IPS-11a (cell line): ENCODE results near the gene GRN.
"Not testable (repeated sequence)": the region's sequence is repeated elsewhere in the genome, so short reads cannot be mapped to it uniquely, and the experiment has no call there.

Experiments used
- H3K4me3 ChIP-seq: one replicate; pipeline ENCODE4 v1.5.1; 2013; ENCODE audit warnings: low read depth, low read length, control low read depth

GRN gene

GRCh38 chr17:44381810-44382305 is 36.8 kb downstream of the GRN start:
- H3K4me3 ChIP-seq: no peak overlapping the region

GRCh38 chr17:44382917-44383316 is 37.8 kb downstream of the GRN start:
- no peak overlapping the region for H3K4me3 ChIP-seq

- no peak overlapping the region for H3K4me3 ChIP-seq
Observed at GRCh38 chr17:44383363-44383762, 38.3 kb downstream of the GRN start.

- H3K4me3 ChIP-seq: no peak overlapping the region
Observed at GRCh38 chr17:44383861-44384260, 38.8 kb downstream of the GRN start.

- peak overlapping the region; percentile 37 for H3K4me3 ChIP-seq
Observed at GRCh38 chr17:44384281-44384822, 39.2 kb downstream of the GRN start.

GRCh38 chr17:44384823-44385286 is 39.8 kb downstream of the GRN start:
- peak overlapping the region; percentile 37 for H3K4me3 ChIP-seq

- H3K4me3 ChIP-seq: peak overlapping the region; percentile 43
Observed at GRCh38 chr17:44385287-44386181, 40.4 kb downstream of the GRN start.

- peak overlapping the region; percentile 43 for H3K4me3 ChIP-seq
Observed at GRCh38 chr17:44386182-44386525, 41.1 kb downstream of the GRN start.

- H3K4me3 ChIP-seq: no peak overlapping the region
Observed at GRCh38 chr17:44387804-44388203, 42.7 kb downstream of the GRN start.

- no peak within 1 kb of the TSS for H3K4me3 ChIP-seq
Observed at GRCh38 chr17:44389281-44389680, 44.2 kb downstream of the GRN start, which contains the start of gene ITGA2B. TSS of gene ITGA2B (minus strand) at chr17:44389649. CDS start at chr17:44389473, 176 bp downstream.

GRCh38 chr17:44389723-44390202 is 44.7 kb downstream of the GRN start:
- H3K4me3 ChIP-seq: no peak overlapping the region

- H3K4me3 ChIP-seq: no peak overlapping the region
Observed at GRCh38 chr17:44390250-44390870, 45.3 kb downstream of the GRN start.

GRCh38 chr17:44394112-44394511 is 49.0 kb downstream of the GRN start:
- H3K4me3 ChIP-seq: not testable (repeated sequence)

- no peak overlapping the region for H3K4me3 ChIP-seq
Observed at GRCh38 chr17:44394833-44395232, 49.7 kb downstream of the GRN start.

- H3K4me3 ChIP-seq: no peak overlapping the region
Observed at GRCh38 chr17:44396946-44397345, 51.8 kb downstream of the GRN start.

- no peak overlapping the region for H3K4me3 ChIP-seq
Observed at GRCh38 chr17:44397479-44398440, 52.7 kb downstream of the GRN start.

GRCh38 chr17:44398692-44399691 is 53.9 kb downstream of the GRN start:
- H3K4me3 ChIP-seq: no peak overlapping the region

GRCh38 chr17:44400226-44400847 is 55.2 kb downstream of the GRN start:
- no peak overlapping the region for H3K4me3 ChIP-seq
